Measurements from ENCODE around the gene SRMS. TPM values are rescaled to one million over a fixed set of nuclear protein-coding genes. Genes with fewer than 3 reads are reported as not detected.

The SRMS gene
- total RNA-seq, 4 donors from 2014 or later = not detected

DNA sequence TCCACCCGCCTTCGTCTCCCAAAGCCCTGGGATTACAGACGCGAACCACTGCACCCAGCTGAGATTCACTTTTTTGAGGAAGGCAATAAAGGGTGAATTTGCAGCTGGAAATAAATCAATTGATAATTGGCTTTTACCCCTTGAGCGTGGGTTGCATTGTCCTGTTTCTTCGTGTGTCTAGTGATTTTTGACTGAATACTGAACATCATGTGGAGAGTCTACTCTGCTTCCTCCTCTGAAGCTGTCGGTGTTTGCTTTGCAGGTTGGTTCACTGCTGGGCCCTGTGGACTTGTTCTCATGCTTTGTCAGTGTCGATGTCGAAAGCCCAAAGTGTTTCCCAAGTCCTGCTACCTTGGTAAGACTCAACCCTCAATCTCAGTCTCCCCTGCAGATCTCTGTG is 42.9 kb downstream of the SRMS start:
- Histone ChIP-seq H3K4me3 (no peak overlapping the region), H3K27me3 (peaks cover 0 to 3% of the 10 kb centered on the region in 2 donors), H3K4me1 (peaks cover 0 to 1% (median under 1%) of the 10 kb centered on the region in 4 donors), H3K9me3 (peaks cover 0 to 15% (median 2%) of the 10 kb centered on the region in 4 donors), H3K27ac (no peak overlapping the region), H3K36me3 (no peaks in the 10 kb centered on the region)
- no peak for TF ChIP-seq POLR2A (IDR thresholded peaks at IDR 0.05)
- TF ChIP-seq, protein P1, sequence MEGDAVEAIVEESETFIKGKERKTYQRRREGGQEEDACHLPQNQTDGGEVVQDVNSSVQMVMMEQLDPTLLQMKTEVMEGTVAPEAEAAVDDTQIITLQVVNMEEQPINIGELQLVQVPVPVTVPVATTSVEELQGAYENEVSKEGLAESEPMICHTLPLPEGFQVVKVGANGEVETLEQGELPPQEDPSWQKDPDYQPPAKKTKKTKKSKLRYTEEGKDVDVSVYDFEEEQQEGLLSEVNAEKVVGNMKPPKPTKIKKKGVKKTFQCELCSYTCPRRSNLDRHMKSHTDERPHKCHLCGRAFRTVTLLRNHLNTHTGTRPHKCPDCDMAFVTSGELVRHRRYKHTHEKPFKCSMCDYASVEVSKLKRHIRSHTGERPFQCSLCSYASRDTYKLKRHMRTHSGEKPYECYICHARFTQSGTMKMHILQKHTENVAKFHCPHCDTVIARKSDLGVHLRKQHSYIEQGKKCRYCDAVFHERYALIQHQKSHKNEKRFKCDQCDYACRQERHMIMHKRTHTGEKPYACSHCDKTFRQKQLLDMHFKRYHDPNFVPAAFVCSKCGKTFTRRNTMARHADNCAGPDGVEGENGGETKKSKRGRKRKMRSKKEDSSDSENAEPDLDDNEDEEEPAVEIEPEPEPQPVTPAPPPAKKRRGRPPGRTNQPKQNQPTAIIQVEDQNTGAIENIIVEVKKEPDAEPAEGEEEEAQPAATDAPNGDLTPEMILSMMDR (IDR thresholded peaks at IDR 0.05) = no peak
- no peak for DNase-seq

DNA sequence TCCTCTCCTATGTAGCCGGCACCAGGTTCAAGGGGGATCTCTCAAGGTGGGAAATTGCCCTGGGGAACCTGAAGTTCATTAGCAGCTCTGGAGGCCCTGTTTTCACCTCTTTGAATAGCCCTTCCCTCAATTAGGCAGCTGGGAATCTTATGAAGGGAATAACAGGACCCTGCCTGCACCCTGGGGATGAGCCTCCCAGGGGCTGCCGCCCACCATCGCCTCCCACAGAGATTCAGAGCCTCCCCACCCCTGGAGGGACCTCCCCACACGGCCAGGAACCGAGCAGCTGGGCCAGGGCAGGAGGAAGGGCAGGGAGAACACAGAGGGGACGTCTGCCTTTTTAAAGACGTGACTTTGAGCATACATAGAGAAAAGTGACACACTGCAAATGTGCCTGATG is 44.0 kb downstream of the SRMS start:
- H3K27ac ChIP-seq = no peak overlapping the region
- H3K9me3 ChIP-seq = peaks cover 0 to 15% (median 2%) of the 10 kb centered on the region in 4 donors
- H3K4me1 ChIP-seq = peaks cover 0 to 12% (median 5%) of the 10 kb centered on the region in 4 donors
- no peak for DNase-seq
- H3K36me3 ChIP-seq = no peaks in the 10 kb centered on the region
- H3K4me3 ChIP-seq = no peak overlapping the region
- TF ChIP-seq, protein P1 (IDR thresholded peaks at IDR 0.05) = no peak
- TF ChIP-seq POLR2A (IDR thresholded peaks at IDR 0.05) = no peak
- peaks cover 0 to 13% of the 10 kb centered on the region in 2 donors for H3K27me3 ChIP-seq

DNA sequence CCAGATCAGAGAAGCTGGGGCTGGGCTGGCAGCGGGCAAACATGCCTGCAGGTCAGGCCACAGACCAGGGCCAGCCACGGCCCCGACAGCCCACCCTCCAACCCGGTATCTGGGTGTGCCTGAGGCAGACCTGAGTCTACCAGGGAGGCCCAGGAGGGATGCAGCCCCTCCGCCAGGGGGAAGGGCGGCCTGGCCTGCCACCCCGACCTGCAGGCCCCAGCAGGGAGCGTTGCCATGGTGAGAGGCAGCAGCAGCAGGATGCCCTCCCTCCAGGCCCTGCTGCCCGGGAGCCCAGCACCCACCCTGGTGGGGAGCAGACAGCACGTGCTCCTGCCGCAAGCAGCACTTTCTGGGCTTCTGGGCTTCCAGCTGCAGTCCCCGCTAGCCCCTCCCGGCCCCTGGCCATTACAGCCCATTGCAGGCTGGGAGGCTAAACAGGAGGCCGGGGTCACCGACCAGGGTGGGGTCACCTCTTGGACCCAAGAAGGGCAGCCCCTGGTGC is 44.8 kb downstream of the SRMS start:
- H3K4me1 ChIP-seq = peaks cover 0 to 18% (median 10%) of the 10 kb centered on the region in 4 donors
- no peak for DNase-seq
- H3K9me3 ChIP-seq = peaks cover 0 to 15% (median 2%) of the 10 kb centered on the region in 4 donors
- TF ChIP-seq POLR2A (IDR thresholded peaks at IDR 0.05) = no peak
- TF ChIP-seq, protein P1 (IDR thresholded peaks at IDR 0.05) = no peak
- H3K27me3 ChIP-seq = peaks cover 0 to 21% of the 10 kb centered on the region in 2 donors
- no peak overlapping the region for H3K27ac ChIP-seq
- H3K4me3 ChIP-seq = no peak overlapping the region
- no peaks in the 10 kb centered on the region for H3K36me3 ChIP-seq

DNA sequence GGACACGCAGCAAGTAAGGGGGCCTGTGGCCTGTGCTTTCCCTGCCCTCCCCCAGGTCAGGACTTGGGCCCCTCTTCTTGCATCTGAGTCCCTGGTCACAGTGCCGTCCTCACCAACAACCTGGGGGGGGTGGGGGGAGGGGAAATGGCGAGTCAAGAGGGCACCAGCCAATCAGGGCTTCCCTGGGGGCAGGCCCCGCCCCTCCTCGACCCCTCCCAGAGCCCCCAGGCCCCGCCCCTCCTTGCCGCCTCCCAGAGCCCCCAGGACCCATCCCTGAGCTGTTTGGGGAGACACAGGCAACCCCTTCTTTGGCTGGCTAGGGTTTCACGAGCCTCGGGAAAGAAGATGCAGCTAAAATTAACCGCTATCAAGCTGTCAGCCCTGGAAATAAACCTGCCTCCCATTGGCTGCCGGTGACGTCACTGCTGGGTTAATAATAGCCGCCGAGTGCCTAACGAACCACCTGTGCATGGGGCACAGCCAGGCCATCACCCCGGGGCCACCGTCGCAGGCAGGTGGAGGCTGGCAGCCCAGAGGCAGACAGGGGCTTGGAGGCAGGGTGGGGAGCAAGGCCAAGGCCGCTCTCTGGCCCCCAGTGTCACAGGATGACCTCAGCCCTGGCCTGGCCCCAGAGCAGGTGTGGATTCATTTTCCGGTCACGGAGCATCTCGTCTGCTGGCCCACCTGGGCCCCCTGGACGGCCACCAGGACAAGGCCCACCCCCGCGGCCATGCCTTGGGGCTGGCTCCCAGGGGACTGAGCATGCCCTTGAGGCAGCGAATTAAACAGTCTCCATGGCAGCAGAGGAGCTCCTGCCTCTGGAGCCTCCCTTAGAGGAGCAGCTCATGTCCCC is 45.5 kb downstream of the SRMS start:
- H3K4me1 ChIP-seq = peaks cover 0 to 18% (median 10%) of the 10 kb centered on the region in 4 donors
- DNase-seq = no peak
- H3K27me3 ChIP-seq = peaks cover 0 to 27% of the 10 kb centered on the region in 2 donors
- no peak for TF ChIP-seq POLR2A (IDR thresholded peaks at IDR 0.05)
- TF ChIP-seq, protein P1 (IDR thresholded peaks at IDR 0.05) = no peak
- no peak overlapping the region for H3K27ac ChIP-seq
- H3K36me3 ChIP-seq = no peaks in the 10 kb centered on the region
- H3K4me3 ChIP-seq = no peak overlapping the region
- H3K9me3 ChIP-seq = peaks cover 0 to 15% (median 2%) of the 10 kb centered on the region in 4 donors

DNA sequence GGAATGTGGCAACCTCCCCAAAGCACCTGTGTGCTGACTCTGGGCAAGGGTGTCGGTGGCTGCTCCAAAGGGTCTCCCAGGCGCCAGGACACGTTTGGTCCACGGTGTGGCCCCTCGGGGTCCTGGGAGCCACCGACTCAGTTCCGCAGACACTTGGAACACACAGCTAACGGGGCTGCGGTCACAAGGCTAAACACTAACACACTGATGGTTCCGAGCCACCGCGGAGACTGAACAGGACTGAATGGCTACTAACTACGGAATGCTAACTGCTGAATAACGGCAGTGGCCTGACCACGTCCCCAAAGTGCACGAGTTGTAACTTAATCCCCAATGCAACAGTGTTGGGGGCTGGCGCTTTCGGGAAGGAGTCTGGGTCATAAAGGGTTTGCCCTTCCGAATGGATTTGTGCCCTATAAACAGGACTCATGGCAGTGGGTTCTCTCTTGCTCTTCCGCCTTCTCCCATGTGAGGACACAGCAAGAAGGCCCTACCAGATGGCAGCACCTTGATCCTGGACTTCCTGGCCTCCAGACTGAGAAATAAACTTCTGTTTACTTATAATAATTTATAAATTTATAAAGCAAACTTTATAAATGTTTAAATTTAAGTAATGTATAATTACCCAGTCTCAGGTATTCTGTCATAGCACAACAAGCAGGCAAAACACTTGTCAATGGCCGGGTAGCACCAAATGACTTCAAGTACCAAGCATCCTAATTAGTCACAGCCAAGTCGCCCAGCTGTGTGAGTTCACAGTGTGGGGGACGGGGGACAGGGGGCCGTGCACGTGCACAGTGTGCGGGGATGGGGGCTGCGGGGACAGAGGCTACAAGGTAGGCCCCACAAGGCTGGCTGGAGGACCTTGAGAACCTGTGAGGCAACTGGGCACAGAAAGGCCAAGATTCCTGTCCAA is 46.4 kb downstream of the SRMS start:
- Histone ChIP-seq H3K4me1 (peaks cover 4 to 26% (median 14%) of the 10 kb centered on the region in 4 donors), H3K9me3 (peaks cover 0 to 15% (median 2%) of the 10 kb centered on the region in 4 donors), H3K27ac (no peak overlapping the region), H3K36me3 (no peaks in the 10 kb centered on the region), H3K4me3 (no peak overlapping the region), H3K27me3 (peaks cover 0 to 34% of the 10 kb centered on the region in 2 donors)
- TF ChIP-seq, protein P1 (IDR thresholded peaks at IDR 0.05) = no peak
- TF ChIP-seq POLR2A (IDR thresholded peaks at IDR 0.05) = no peak
- no peak for DNase-seq
